Upper lobe of left lung (tissue), 6 donors: ENCODE data around the gene FOXS1. TPM values are rescaled to one million over a fixed set of nuclear protein-coding genes. Genes with fewer than 3 reads are reported as not detected.
"Not testable (repeated sequence)": the region's sequence is repeated elsewhere in the genome, so short reads cannot be mapped to it uniquely, and the experiment has no call there.

Source experiments
- ATAC-seq, 2 donors: fragments of 200-7000 bp; cut with Tn5 transposase; one replicate each; pipeline ENCODE4 v1.9.1; 2022; ENCODE audit warnings: mild to moderate bottlenecking in 2 of 2, moderate library complexity in 2 of 2; ENCODE audit not compliant: low FRiP score in 2 of 2
- DNase-seq, 2 donors: peaks; one replicate each; pipeline ENCODE4 v3.0.0-alpha.2; 2019 to 2020
- H3K27ac ChIP-seq, 4 donors: fragments of 200-600 bp; sonication (generic); one replicate each; pipeline ENCODE4 v1.5.1; 2016 to 2019
- H3K27me3 ChIP-seq, 4 donors: fragments of 200-600 bp; sonication (generic); one replicate each; pipeline ENCODE4 v1.5.1; 2017 to 2019
- H3K36me3 ChIP-seq, 4 donors: fragments of 200-600 bp; sonication (generic); one replicate each; pipeline ENCODE4 v1.5.1; 2016 to 2019
- H3K4me1 ChIP-seq, 4 donors: fragments of 200-600 bp; sonication (generic); one replicate each; pipeline ENCODE4 v1.5.1; 2018 to 2019
- H3K4me3 ChIP-seq, 4 donors: fragments of 200-600 bp; sonication (generic); one replicate each; pipeline ENCODE4 v1.5.1; 2017 to 2019; ENCODE audit warnings: mild to moderate bottlenecking in 2 of 4, moderate library complexity in 1 of 4
- H3K9me3 ChIP-seq, 4 donors: fragments of 200-600 bp; sonication (generic); one replicate each; pipeline ENCODE4 v1.5.1; 2018 to 2019
- CTCF ChIP-seq, 6 experiments: fragments of 450-650 bp in 4 of 6; fragments of 200-600 bp in 2 of 6; sonication (generic) in 2 of 6; IDR thresholded peaks; one replicate each; pipeline ENCODE4 v1.5.1; 2016 to 2019; ENCODE audit warnings: antibody characterized with exemption in 6 of 6
- EP300 ChIP-seq, 4 donors: sonication (generic); formaldehyde crosslinking; IDR thresholded peaks; one replicate each; pipeline ENCODE4 v1.5.1; 2017; ENCODE audit warnings: antibody characterized with exemption in 4 of 4, control low read depth in 2 of 4
- POLR2A ChIP-seq, 4 donors: fragments of 450-650 bp; IDR thresholded peaks; one replicate each; pipeline ENCODE4 v1.5.1; 2016 to 2017; ENCODE audit warnings: antibody characterized with exemption in 4 of 4, mild to moderate bottlenecking in 2 of 4
- POLR2AphosphoS5 ChIP-seq, 2 donors: sonication (generic); formaldehyde crosslinking; IDR thresholded peaks; one replicate each; pipeline ENCODE4 v1.5.1; 2017; ENCODE audit warnings: antibody characterized with exemption in 2 of 2
- WGBS, 2 donors: methylation state at CpG; one replicate each; pipeline ENCODE4 v1.1.5; 2017 to 2018; 5-methylcytosine and 5-hydroxymethylcytosine counted together
- total RNA-seq, 6 donors: library from RNA; depleted of rRNA in 4 of 6; stranded (reverse); fragments of >200 nt in 4 of 6; gene quantifications; one replicate each; pipeline versions ENCODE4 v1.1.0 to v1.2.1, GENCODE V29; 2016 to 2021
- donor health status: DM: no; HTN: no; CAD: no; lungs with moderate emphysema.
- donor health status: DM: no; HTN: yes; CAD: no; lungs with severe emphysema.

FOXS1 gene
- total RNA-seq, 6 donors from 2014 or later = 0.91 to 1.7 (median 1.3) TPM; not detected in 3

- peak in 1 of 2 donors; percentile 63 for ATAC-seq
- Histone ChIP-seq H3K36me3 (no peaks in the 10 kb centered on the region), H3K27ac (peak overlapping the region in 1 of 4 donors; percentile 67), H3K27me3 (no peaks in the 10 kb centered on the region), H3K9me3 (no peaks in the 10 kb centered on the region), H3K4me1 (peaks cover 4 to 12% (median 11%) of the 10 kb centered on the region in 4 donors), H3K4me3 (no peak overlapping the region)
- no peak for TF ChIP-seq CTCF (IDR thresholded peaks at IDR 0.05)
- no peak for TF ChIP-seq POLR2AphosphoS5 (IDR thresholded peaks at IDR 0.05)
- TF ChIP-seq EP300 (IDR thresholded peaks at IDR 0.05) = no peak
- TF ChIP-seq POLR2A (IDR thresholded peaks at IDR 0.05) = no peak
- WGBS, 2 donors = 0 to 36% methylated on average over 1 to 9 of the region's 9 CpGs
- DNase-seq = peak in 1 of 2 donors; percentile 60
Measured at GRCh38 chr20:31815408-31816188, 29.8 kb downstream of the FOXS1 start.

- not testable (repeated sequence) for DNase-seq, H3K27ac ChIP-seq, H3K36me3 ChIP-seq, H3K4me3 ChIP-seq, H3K27me3 ChIP-seq, ATAC-seq, H3K9me3 ChIP-seq
- 78 to 81% methylated on average over 7 of the region's 7 CpGs for WGBS, 2 donors
- H3K4me1 ChIP-seq = peaks cover 4 to 12% (median 11%) of the 10 kb centered on the region in 4 donors
Measured at GRCh38 chr20:31814142-31814541, 31.3 kb downstream of the FOXS1 start.

- DNase-seq (no peak), ATAC-seq (no peak)
- Histone ChIP-seq H3K9me3 (no peaks in the 10 kb centered on the region), H3K27ac (no peak overlapping the region), H3K4me1 (peaks cover 4 to 12% (median 11%) of the 10 kb centered on the region in 4 donors), H3K27me3 (no peaks in the 10 kb centered on the region), H3K36me3 (no peaks in the 10 kb centered on the region), H3K4me3 (no peak overlapping the region)
- TF ChIP-seq CTCF (IDR thresholded peaks at IDR 0.05) = no peak
- no peak for TF ChIP-seq POLR2AphosphoS5 (IDR thresholded peaks at IDR 0.05)
- no peak for TF ChIP-seq EP300 (IDR thresholded peaks at IDR 0.05)
- no peak for TF ChIP-seq POLR2A (IDR thresholded peaks at IDR 0.05)
Measured at GRCh38 chr20:31813611-31814010, 31.8 kb downstream of the FOXS1 start.

GRCh38 chr20:31811796-31812728 lies 33.3 kb downstream of the FOXS1 start:
- Histone ChIP-seq H3K36me3 (no peaks in the 10 kb centered on the region), H3K27me3 (no peaks in the 10 kb centered on the region), H3K9me3 (no peaks in the 10 kb centered on the region), H3K27ac (no peak overlapping the region), H3K4me1 (peaks cover 4 to 12% (median 11%) of the 10 kb centered on the region in 4 donors), H3K4me3 (no peak overlapping the region)
- ATAC-seq = no peak
- WGBS, 2 donors = 55 to 59% methylated on average over 14 to 15 of the region's 15 CpGs
- no peak for DNase-seq
- TF ChIP-seq POLR2A (IDR thresholded peaks at IDR 0.05) = no peak
- no peak for TF ChIP-seq EP300 (IDR thresholded peaks at IDR 0.05)
- TF ChIP-seq POLR2AphosphoS5 (IDR thresholded peaks at IDR 0.05) = no peak
- no peak for TF ChIP-seq CTCF (IDR thresholded peaks at IDR 0.05)

- DNase-seq = no peak
- H3K9me3 ChIP-seq = no peaks in the 10 kb centered on the region
- no peaks in the 10 kb centered on the region for H3K36me3 ChIP-seq
- ATAC-seq = no peak
- H3K27ac ChIP-seq = peak overlapping the region in 1 of 4 donors; percentile 26
- no peaks in the 10 kb centered on the region for H3K27me3 ChIP-seq
- TF ChIP-seq POLR2AphosphoS5 (IDR thresholded peaks at IDR 0.05) = no peak
- no peak for TF ChIP-seq EP300 (IDR thresholded peaks at IDR 0.05)
- no peak for TF ChIP-seq CTCF (IDR thresholded peaks at IDR 0.05)
- TF ChIP-seq POLR2A (IDR thresholded peaks at IDR 0.05) = no peak
- H3K4me3 ChIP-seq = no peak overlapping the region
- WGBS, 2 donors = 89 to 93% methylated on average over 3 to 4 of the region's 4 CpGs
- H3K4me1 ChIP-seq = peaks cover 4 to 12% (median 11%) of the 10 kb centered on the region in 4 donors
Measured at GRCh38 chr20:31811198-31811597, 34.2 kb downstream of the FOXS1 start.
